ENCODE measurements around the gene SHQ1.

Gene SHQ1

DNA sequence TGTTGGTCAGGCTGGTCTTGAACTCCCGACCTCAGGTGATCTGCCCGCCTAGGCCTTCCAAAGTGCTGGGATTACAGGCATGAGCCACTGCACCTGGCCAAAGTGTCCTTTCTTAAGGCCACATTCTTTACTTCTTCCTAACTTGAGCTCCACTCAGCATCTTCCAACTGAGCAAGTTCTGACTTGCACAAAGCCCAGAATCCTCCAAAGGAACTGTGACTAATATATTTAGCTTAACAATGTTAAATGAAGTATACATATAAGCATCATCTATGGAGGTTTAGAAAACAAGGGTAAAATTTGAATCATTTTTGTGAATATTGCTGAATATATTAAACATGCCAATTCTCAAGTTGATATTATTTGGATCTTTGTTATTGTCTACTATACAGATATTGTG, 93.7 kb downstream of the SHQ1 start:
- no peak overlapping the region for H3K4me3 ChIP-seq (ENCODE audit: low read depth, low read length)
- no peak for DNase-seq (ENCODE audit: low read depth)
- TF ChIP-seq CTCF (IDR thresholded peaks at IDR 0.05; ENCODE audit: low read depth, low read length) (no peak), MAX (IDR thresholded peaks at IDR 0.05; ENCODE audit: low read depth, low read length) (no peak), MYC (IDR thresholded peaks at IDR 0.05; ENCODE audit: low read depth, low read length) (no peak), POLR2A (IDR thresholded peaks at IDR 0.05; ENCODE audit: extremely low read depth, insufficient read length) (no peak)

GRCh38 chr3:72753495-72753894, 94.8 kb downstream of the SHQ1 start:
- H3K4me3 ChIP-seq (ENCODE audit: low read depth, low read length), result no peak overlapping the region
- TF ChIP-seq CTCF (IDR thresholded peaks at IDR 0.05; ENCODE audit: low read depth, low read length) (no peak), MYC (IDR thresholded peaks at IDR 0.05; ENCODE audit: low read depth, low read length) (no peak), POLR2A (IDR thresholded peaks at IDR 0.05; ENCODE audit: extremely low read depth, insufficient read length) (no peak), MAX (IDR thresholded peaks at IDR 0.05; ENCODE audit: low read depth, low read length) (no peak)
- DNase-seq (ENCODE audit: low read depth), result no peak

DNA sequence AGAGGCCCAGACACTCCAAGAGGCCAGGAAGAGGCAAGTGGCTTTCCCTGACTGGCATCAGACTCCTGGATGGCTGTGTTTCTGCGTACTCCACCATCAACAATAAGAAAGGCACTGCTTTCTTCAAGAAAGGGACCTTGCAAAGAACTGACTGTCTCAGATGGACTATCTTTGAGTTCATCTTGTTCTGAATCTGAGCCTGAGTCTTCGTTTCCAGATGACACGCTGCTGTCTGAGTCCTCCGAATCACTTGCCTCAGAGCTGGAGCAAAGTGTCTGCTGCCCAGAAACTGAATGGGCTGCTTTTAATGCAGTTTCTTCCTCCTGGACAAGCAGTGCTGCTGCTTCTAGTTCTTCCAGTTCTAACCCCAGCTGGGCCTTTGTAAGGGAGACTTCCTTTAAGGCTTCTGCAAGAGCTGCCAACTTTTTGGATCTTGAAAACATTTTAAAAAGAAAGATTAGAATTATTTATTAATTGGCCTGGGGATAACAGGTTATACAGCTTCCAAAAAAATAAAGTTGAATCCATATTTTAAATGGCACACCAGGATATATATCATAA, 97.8 kb downstream of the SHQ1 start:
- H3K4me3 ChIP-seq (ENCODE audit: low read depth, low read length), result no peak overlapping the region
- TF ChIP-seq MAX (IDR thresholded peaks at IDR 0.05; ENCODE audit: low read depth, low read length), result no peak
- no peak for TF ChIP-seq CTCF (IDR thresholded peaks at IDR 0.05; ENCODE audit: low read depth, low read length)
- TF ChIP-seq POLR2A (IDR thresholded peaks at IDR 0.05; ENCODE audit: extremely low read depth, insufficient read length), result no peak
- TF ChIP-seq MYC (IDR thresholded peaks at IDR 0.05; ENCODE audit: low read depth, low read length), result no peak
- no peak for DNase-seq (ENCODE audit: low read depth)

DNA sequence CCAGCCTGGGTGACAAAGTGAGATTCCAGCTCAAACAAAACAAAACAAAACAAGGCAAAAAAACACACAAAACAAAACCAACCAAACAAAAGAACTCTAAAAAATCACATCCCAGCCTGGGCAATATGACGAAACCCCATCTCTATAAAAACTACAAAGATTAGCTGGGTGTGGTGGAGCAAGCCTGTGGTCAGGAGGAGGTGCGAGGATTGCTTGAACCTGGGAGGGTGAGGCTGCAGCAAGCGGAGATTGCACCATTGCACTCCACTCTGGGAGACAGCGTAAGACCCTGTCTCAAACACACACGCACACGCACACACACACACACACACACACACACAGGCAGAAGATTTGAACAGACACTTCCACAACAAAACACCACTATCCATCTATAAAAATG, 99.6 kb downstream of the SHQ1 start:
- DNase-seq (ENCODE audit: low read depth), result peak; percentile 77
- TF ChIP-seq POLR2A (IDR thresholded peaks at IDR 0.05; ENCODE audit: extremely low read depth, insufficient read length), result no peak
- no peak for TF ChIP-seq MAX (IDR thresholded peaks at IDR 0.05; ENCODE audit: low read depth, low read length)
- no peak for TF ChIP-seq CTCF (IDR thresholded peaks at IDR 0.05; ENCODE audit: low read depth, low read length)
- TF ChIP-seq MYC (IDR thresholded peaks at IDR 0.05; ENCODE audit: low read depth, low read length), result no peak
- no peak overlapping the region for H3K4me3 ChIP-seq (ENCODE audit: low read depth, low read length)

DNA sequence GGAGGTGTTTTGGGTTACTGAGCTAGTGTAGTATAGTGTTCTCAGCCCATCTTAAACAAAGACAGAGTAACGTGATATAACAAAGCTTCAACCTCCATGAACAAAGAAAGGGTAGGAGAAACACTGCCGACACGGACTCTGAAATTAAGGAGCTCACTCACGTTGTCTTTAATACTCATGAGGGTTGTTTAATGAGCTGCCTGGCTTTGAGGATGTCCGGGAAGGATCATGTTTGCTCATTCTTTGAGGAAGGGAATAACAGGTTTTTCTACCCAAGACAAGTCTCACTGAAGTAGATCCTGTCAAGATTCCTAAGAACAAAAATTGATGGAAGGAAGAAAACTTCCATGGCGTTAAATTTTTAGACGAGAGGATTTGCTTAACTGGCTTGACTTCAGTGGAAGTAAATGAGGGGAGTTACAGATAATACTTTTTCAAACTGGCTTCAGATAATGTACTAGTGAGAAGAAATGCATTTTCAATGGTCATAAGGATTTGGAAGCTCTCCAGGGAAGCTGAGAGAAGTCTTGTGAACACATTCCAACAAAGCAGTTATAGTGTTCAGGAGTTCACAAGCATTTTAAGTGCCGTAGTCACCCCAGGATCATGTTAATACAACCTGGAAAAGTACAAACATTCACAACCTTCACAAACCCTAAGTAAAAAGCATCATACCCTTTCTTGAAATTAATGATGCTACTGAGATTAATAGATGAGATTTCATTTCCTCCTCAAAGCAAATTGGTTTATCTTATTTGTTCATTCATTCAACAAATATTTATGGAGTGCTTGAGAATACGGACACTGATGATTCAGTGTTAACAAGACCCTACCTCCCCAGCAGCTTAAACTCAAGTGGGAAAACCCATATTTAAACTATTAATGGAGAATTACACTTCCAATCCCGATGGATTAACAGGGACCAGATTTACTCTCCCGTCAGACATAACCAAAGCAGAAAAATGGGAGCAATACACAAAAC, 101.5 kb downstream of the SHQ1 start:
- TF ChIP-seq POLR2A (IDR thresholded peaks at IDR 0.05; ENCODE audit: extremely low read depth, insufficient read length) (no peak), MAX (IDR thresholded peaks at IDR 0.05; ENCODE audit: low read depth, low read length) (no peak), MYC (IDR thresholded peaks at IDR 0.05; ENCODE audit: low read depth, low read length) (no peak)
- H3K4me3 ChIP-seq (ENCODE audit: low read depth, low read length), result no peak overlapping the region
- no peak for DNase-seq (ENCODE audit: low read depth)

Data from NB4 (cell line).